Measurements from ENCODE around the gene VPS13A. TPM values are rescaled to one million over a fixed set of nuclear protein-coding genes. Genes with fewer than 3 reads are reported as not detected.
"Not testable (repeated sequence)": the region's sequence is repeated elsewhere in the genome, so short reads cannot be mapped to it uniquely, and the experiment has no call there.

Gene VPS13A
- total RNA-seq, 4 donors from 2014 or later = 16.4 to 51.0 (median 29.4) TPM

GRCh38 chr9:77384406-77384805 lies 207.1 kb downstream of the VPS13A start:
- no peaks in the 10 kb centered on the region for H3K9me3 ChIP-seq
- ATAC-seq (no peak), DNase-seq (no peak)
- H3K4me3 ChIP-seq = no peak overlapping the region
- in situ Hi-C loops (cut with MboI; ENCODE audit: low sequenced_read_pairs in 4 of 4) (no loop called here), intact Hi-C loops (cut with DNase I; ENCODE audit: low total_unique reads) (no loop called here)
- H3K27ac ChIP-seq = no peak overlapping the region
- TF ChIP-seq CTCF (IDR thresholded peaks at IDR 0.05 in 4 of 5, conservative IDR thresholded peaks at IDR 0.05 in 1 of 5) = no peak
- no peaks in the 10 kb centered on the region for H3K4me1 ChIP-seq
- no peaks in the 10 kb centered on the region for H3K27me3 ChIP-seq
- peaks cover 0 to 25% of the 10 kb centered on the region in 2 donors for H3K36me3 ChIP-seq

GRCh38 chr9:77386187-77386586 lies 208.9 kb downstream of the VPS13A start:
- intact Hi-C loops (cut with DNase I; ENCODE audit: low total_unique reads) (no loop called here), in situ Hi-C loops (cut with MboI; ENCODE audit: low sequenced_read_pairs in 4 of 4) (no loop called here)
- H3K27me3 ChIP-seq = no peaks in the 10 kb centered on the region
- no peaks in the 10 kb centered on the region for H3K9me3 ChIP-seq
- H3K27ac ChIP-seq = no peak overlapping the region
- DNase-seq (no peak), ATAC-seq (no peak)
- peaks cover 0 to 36% of the 10 kb centered on the region in 2 donors for H3K36me3 ChIP-seq
- H3K4me1 ChIP-seq = no peaks in the 10 kb centered on the region
- no peak overlapping the region for H3K4me3 ChIP-seq
- TF ChIP-seq CTCF (IDR thresholded peaks at IDR 0.05 in 4 of 5, conservative IDR thresholded peaks at IDR 0.05 in 1 of 5) (no peak), POLR2A (IDR thresholded peaks at IDR 0.05) (no peak)

GRCh38 chr9:77391834-77392233 lies 214.5 kb downstream of the VPS13A start:
- no peak for ATAC-seq

GRCh38 chr9:77392328-77392727 lies 215.0 kb downstream of the VPS13A start:
- intact Hi-C loops (cut with DNase I; ENCODE audit: low total_unique reads) = no loop called here
- H3K4me1 ChIP-seq = no peaks in the 10 kb centered on the region
- DNase-seq = no peak
- H3K27ac ChIP-seq = no peak overlapping the region
- no peak overlapping the region for H3K4me3 ChIP-seq
- no peak for ATAC-seq
- peaks cover 0 to 11% of the 10 kb centered on the region in 2 donors for H3K36me3 ChIP-seq
- no peaks in the 10 kb centered on the region for H3K9me3 ChIP-seq
- no peak for TF ChIP-seq CTCF (IDR thresholded peaks at IDR 0.05 in 4 of 5, conservative IDR thresholded peaks at IDR 0.05 in 1 of 5)
- TF ChIP-seq POLR2A (IDR thresholded peaks at IDR 0.05) = no peak
- in situ Hi-C loops (cut with MboI; ENCODE audit: low sequenced_read_pairs in 4 of 4) = no loop called here
- H3K27me3 ChIP-seq = no peaks in the 10 kb centered on the region

More at GRCh38 chr9:77391834-77392233, 214.5 kb downstream of the VPS13A start:
- intact Hi-C loops (cut with DNase I; ENCODE audit: low total_unique reads) (no loop called here), in situ Hi-C loops (cut with MboI; ENCODE audit: low sequenced_read_pairs in 4 of 4) (no loop called here)
- TF ChIP-seq CTCF (IDR thresholded peaks at IDR 0.05 in 4 of 5, conservative IDR thresholded peaks at IDR 0.05 in 1 of 5) (no peak), POLR2A (IDR thresholded peaks at IDR 0.05) (no peak)
- DNase-seq = no peak
- H3K4me1 ChIP-seq = no peaks in the 10 kb centered on the region
- no peaks in the 10 kb centered on the region for H3K27me3 ChIP-seq
- H3K4me3 ChIP-seq = no peak overlapping the region
- peaks cover 0 to 11% of the 10 kb centered on the region in 2 donors for H3K36me3 ChIP-seq
- no peak overlapping the region for H3K27ac ChIP-seq
- no peaks in the 10 kb centered on the region for H3K9me3 ChIP-seq

- ATAC-seq; in situ Hi-C loops (cut with MboI; ENCODE audit: low sequenced_read_pairs in 4 of 4); DNase-seq; H3K27me3 ChIP-seq; H3K27ac ChIP-seq; H3K36me3 ChIP-seq; H3K4me1 ChIP-seq; H3K9me3 ChIP-seq; H3K4me3 ChIP-seq; intact Hi-C loops (cut with DNase I; ENCODE audit: low total_unique reads): not testable (repeated sequence)
Measured at GRCh38 chr9:77398581-77398980, 221.2 kb downstream of the VPS13A start.
